Mucosa of gallbladder (tissue), 1 donor: ENCODE data around the gene DCAF8. TPM values are rescaled to one million over a fixed set of nuclear protein-coding genes. Genes with fewer than 3 reads are reported as not detected.

Source experiments
- DNase-seq: peaks from one replicate; pipeline ENCODE4 v3.0.0-alpha.2; 2020; ENCODE audit warnings: low spot score
- total RNA-seq: library from RNA; stranded (reverse); gene quantifications from one replicate; pipeline ENCODE4 v1.2.1, GENCODE V29; 2021
- donor health status: DM: no; HTN: no; CAD: no.

The DCAF8 gene
- total RNA-seq, 1 donor from 2014 or later, result 147 TPM

GRCh38 chr1:160171354-160171753 is 91.0 kb downstream of the DCAF8 start:
- no peak for DNase-seq

DNA sequence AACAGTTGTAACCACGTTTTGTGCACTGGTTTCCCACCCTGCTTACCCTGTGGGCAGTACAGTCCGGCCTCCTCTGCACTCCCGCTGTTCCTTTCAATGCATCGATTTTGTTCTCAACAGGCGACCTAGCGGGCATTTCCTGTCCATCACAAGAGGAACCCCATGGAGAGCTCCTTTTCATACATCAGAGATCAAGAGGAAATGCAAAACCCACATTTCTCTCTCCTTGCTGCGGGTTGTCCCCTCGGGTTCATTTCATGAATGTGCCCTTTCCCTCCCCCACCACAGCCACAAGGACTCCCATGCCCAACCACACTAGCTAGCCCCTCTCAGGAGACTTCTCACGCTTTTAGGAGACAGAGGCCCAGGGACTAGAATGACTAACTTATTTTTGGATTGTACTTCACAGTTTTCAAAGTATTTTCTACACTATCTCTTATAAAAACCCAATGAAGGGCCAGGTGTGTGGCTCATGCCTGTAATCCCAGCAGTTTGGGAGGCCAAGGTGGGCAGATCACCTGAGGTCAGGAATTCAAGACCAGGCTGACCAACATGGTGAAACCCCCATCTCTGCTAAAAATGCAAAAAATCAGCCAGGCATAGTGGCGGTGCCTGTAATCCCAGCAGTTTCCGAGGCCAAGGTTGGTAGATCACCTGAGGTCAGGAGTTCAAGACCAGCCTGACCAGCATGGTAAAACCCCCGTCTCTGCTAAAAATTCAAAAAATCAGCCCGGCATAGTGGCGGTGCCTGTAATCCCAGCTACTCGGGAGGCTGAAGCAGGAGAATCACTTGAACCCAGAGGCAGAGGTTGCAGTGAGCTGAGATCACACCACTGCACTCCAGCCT is 92.6 kb downstream of the DCAF8 start:
- no peak for DNase-seq

GRCh38 chr1:160168609-160169369 is 93.6 kb downstream of the DCAF8 start:
- DNase-seq, result no peak

- DNase-seq, result no peak
Observed at GRCh38 chr1:160168016-160168415, 94.3 kb downstream of the DCAF8 start.

DNA sequence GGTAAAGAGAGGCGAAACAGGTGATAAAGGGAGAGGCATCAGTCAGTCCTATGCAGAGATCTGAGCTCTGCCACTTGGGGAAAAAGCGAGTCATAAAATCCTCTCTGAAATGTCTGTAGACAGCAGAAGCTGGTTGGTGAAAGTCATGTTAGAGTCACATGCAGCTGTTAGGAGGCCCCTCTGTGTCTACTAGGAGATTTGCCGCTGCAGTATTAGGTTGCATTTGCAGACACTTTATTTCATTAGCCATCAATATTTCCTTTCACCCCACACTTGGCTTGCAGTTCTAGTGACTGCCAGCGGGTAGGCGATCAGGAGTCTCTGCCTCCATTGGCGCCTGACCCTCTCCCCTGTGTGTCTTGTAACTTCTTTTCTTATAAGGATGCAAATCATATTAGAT is 94.8 kb downstream of the DCAF8 start:
- no peak for DNase-seq

DNA sequence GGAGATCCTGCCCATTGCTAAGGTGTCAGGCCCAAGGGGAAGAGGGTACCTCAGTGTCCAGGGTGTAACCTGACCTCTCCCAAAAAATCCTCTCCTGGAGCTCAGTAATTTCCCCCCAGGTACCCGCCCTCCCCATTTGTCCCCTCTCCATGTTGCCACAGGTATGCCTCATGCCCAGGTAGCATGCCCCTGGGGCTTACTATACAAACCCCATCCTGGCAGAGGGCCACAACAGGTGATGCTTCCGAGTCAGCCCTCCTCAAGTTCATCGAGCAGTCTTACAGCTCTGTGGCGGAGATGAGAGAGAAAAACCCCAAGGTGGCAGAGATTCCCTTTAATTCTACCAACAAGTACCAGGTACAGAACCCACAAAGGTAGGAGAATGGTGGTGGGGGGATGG is 95.3 kb downstream of the DCAF8 start:
- DNase-seq, result no peak

DNA sequence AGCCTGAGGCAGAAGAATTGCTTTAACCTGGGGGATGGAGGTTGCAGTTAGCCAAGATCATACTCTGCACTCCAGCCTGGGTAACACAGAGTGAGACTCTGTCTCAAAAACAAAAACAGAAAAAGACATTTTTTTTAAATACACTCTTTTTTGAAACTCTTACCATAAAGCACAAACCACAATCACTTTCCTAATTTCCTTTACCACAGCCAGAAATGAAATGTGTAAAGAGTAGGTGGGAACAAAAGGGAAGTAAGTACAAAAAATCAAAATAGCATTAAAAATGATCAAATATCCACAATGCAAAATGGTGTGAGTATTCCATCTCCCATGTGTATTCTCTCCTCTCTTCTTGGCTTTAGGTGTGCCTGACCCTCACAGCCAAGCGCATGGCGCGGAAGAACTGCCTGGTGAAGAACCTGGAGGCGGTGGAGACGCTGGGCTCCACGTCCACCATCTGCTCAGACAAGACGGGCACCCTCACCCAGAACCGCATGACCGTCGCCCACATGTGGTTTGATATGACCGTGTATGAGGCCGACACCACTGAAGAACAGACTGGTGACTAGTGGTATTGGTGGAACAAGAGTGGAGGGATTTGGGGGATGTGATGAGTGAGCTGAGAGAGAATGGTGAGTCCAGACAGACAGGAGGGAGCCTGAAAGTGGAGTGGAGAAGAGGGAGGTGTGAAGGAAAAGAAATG is 96.0 kb downstream of the DCAF8 start:
- DNase-seq, result no peak

Other genes with a start within 250 kb of the DCAF8 start
- gene PIGM, start 230.6 kb downstream of the DCAF8 start, total RNA-seq, result 7.9 TPM
- gene KCNJ10, start 192.4 kb downstream of the DCAF8 start, total RNA-seq, result not detected
- not detected for gene KCNJ9, start 181.0 kb downstream of the DCAF8 start, total RNA-seq
- gene IGSF8, start 163.9 kb downstream of the DCAF8 start, total RNA-seq, result 81.7 TPM
- gene ATP1A2, start 146.8 kb downstream of the DCAF8 start, total RNA-seq, result 18.6 TPM
- 0.43 TPM for gene ATP1A4, start 110.9 kb downstream of the DCAF8 start, total RNA-seq
- 0.37 TPM for gene CASQ1, start 72.0 kb downstream of the DCAF8 start, total RNA-seq
- 138 TPM for gene PEA15, start 57.2 kb downstream of the DCAF8 start, total RNA-seq
- 75.7 TPM for gene PEX19, start 22.6 kb upstream of the DCAF8 start, total RNA-seq
- 164 TPM for gene COPA, start 80.7 kb upstream of the DCAF8 start, total RNA-seq
- 106 TPM for gene NCSTN, start 80.8 kb upstream of the DCAF8 start, total RNA-seq
- not detected for gene NHLH1, start 104.5 kb upstream of the DCAF8 start, total RNA-seq
- 6.5 TPM for gene VANGL2, start 138.0 kb upstream of the DCAF8 start, total RNA-seq